Esophagus squamous epithelium (tissue), 4 donors: ENCODE data around the gene TMEM41A.

Source experiments
- POLR2A ChIP-seq, 4 donors: fragments of 450-650 bp; IDR thresholded peaks; one replicate each; pipeline ENCODE4 v1.6.1; 2017; ENCODE audit warnings: antibody characterized with exemption in 4 of 4, mild to moderate bottlenecking in 4 of 4, moderate library complexity in 3 of 4
- TF ChIP-seq, protein P1 (sequence below), 6 experiments: fragments of 450-650 bp in 4 of 6; fragments of 200-600 bp in 2 of 6; sonication (generic) in 2 of 6; IDR thresholded peaks; one replicate each; pipeline ENCODE4 v1.5.1; 2016 to 2019; ENCODE audit warnings: antibody characterized with exemption in 6 of 6, mild to moderate bottlenecking in 4 of 6, moderate library complexity in 4 of 6

DNA sequence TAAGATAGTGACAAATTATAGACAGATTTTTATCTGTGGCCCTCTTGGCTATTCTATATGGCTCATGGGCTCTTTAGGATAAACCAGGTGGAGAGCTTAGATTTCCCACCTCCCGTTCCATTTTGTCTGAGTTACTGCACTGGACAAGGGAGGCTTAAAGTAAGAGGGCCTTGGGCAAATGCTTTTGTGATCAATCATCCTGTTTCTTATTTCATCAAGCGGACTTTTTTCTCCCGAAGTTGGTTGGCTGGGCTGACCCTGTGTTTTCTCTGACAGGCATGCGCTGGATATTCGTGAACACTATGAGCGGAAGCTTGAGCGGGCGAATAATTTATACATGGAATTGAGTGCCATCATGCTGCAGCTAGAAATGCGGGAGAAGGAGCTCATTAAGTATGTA, 33.4 kb downstream of the TMEM41A start:
- TF ChIP-seq, protein P1, sequence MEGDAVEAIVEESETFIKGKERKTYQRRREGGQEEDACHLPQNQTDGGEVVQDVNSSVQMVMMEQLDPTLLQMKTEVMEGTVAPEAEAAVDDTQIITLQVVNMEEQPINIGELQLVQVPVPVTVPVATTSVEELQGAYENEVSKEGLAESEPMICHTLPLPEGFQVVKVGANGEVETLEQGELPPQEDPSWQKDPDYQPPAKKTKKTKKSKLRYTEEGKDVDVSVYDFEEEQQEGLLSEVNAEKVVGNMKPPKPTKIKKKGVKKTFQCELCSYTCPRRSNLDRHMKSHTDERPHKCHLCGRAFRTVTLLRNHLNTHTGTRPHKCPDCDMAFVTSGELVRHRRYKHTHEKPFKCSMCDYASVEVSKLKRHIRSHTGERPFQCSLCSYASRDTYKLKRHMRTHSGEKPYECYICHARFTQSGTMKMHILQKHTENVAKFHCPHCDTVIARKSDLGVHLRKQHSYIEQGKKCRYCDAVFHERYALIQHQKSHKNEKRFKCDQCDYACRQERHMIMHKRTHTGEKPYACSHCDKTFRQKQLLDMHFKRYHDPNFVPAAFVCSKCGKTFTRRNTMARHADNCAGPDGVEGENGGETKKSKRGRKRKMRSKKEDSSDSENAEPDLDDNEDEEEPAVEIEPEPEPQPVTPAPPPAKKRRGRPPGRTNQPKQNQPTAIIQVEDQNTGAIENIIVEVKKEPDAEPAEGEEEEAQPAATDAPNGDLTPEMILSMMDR (IDR thresholded peaks at IDR 0.05) = no peak
- no peak for TF ChIP-seq POLR2A (IDR thresholded peaks at IDR 0.05)
